ENCODE measurements around the gene EVC2.

DNA sequence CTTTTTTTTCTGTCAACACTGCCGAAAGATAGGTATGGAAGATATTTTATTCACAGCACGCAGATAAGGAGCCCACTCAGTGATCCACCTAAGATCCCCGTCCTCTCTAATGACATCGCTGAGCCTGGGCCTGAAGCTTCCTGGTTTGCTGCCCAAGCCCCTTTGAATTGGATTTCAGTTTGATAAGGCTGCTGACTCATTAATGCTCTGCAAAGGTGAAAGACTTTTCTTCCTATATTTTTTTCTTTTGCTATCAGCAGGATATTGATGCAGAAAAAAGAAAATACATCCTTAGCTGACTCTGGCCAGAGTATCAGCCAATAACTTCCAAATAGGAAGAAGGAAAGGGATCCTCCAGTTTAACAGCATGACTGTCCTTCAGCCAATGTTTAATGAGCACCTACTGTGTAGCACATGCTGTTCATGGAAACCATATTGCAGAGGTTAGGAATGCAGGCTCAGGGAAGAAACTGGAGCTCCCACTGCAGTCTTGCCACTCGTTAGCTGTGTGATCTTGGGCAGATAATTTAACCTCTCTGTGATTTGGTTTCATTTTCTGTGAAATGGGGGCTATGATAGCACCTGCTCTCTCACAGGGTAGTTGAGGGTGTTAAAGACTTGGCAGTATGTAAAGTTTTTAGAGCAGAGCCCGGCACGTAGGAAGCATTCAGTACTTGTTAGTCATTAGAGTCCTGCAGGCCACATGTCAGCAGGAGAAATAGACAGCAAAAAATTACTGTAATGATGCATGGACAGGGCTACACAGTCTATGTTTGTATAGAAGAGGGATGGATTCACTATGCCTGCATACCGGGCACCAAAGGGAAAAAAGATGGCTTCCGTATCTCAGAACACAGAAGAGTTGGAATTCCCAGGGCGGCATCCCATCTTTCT, 41.9 kb upstream of the EVC2 start:
- TF ChIP-seq, protein P1, sequence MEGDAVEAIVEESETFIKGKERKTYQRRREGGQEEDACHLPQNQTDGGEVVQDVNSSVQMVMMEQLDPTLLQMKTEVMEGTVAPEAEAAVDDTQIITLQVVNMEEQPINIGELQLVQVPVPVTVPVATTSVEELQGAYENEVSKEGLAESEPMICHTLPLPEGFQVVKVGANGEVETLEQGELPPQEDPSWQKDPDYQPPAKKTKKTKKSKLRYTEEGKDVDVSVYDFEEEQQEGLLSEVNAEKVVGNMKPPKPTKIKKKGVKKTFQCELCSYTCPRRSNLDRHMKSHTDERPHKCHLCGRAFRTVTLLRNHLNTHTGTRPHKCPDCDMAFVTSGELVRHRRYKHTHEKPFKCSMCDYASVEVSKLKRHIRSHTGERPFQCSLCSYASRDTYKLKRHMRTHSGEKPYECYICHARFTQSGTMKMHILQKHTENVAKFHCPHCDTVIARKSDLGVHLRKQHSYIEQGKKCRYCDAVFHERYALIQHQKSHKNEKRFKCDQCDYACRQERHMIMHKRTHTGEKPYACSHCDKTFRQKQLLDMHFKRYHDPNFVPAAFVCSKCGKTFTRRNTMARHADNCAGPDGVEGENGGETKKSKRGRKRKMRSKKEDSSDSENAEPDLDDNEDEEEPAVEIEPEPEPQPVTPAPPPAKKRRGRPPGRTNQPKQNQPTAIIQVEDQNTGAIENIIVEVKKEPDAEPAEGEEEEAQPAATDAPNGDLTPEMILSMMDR (IDR thresholded peaks at IDR 0.05), result no peak
- no peak for TF ChIP-seq POLR2A (IDR thresholded peaks at IDR 0.05)

All from body of pancreas (tissue), 4 donors.